ENCODE data around the gene RAB11FIP4. TPM values are rescaled to one million over a fixed set of nuclear protein-coding genes. Genes with fewer than 3 reads are reported as not detected.
A peak's percentile ranks its signal among the peaks of the same experiment; 100 is the strongest.

Gene RAB11FIP4
- total and polyA plus RNA-seq, 2 donors (not counting 1 experiment from before 2014, with no cell fraction given) = 0.16 to 0.66 TPM

DNA sequence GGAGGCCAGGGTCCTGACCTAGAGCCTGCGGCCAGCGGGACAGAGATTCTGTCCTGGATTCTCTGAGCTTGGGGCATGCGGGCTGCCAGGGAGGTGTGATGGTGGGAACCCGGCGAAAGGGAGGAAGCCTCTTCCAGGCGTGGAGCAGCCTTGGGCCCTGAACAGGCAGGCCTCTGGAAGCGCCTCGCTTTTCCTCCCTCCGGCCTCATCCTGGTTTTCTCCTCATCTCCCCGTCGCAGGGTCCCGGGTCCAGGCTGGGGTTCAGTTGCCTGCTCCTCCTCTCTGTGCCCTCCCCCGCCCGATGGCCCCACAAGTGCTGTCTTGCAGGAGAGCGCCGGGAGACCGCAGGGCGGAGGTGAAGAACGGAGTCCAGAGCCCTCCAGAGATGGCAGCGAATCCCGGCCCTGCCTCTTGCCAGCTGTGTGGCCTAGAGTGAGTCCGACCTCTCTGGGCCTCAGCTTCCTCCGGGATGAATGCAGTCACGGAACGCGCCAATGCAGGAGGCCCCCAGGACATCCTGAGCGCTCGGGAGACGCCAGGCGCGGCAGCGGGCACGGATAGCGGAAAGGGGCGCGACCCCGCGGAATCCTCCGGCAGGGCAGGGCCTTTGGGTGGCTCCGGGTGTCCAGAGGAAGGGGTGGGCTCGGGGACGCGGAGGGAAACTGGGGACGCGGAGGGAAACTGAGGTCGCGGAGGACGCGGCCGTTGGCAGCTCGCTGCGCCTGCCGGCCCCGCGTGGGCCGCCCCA lies 553 bp upstream of the RAB11FIP4 start:
- H3K27me3 ChIP-seq (ENCODE audit: control insufficient read depth, insufficient read depth, low read length) = peaks cover 29% of the 10 kb centered on the region
- TF ChIP-seq, protein P1, sequence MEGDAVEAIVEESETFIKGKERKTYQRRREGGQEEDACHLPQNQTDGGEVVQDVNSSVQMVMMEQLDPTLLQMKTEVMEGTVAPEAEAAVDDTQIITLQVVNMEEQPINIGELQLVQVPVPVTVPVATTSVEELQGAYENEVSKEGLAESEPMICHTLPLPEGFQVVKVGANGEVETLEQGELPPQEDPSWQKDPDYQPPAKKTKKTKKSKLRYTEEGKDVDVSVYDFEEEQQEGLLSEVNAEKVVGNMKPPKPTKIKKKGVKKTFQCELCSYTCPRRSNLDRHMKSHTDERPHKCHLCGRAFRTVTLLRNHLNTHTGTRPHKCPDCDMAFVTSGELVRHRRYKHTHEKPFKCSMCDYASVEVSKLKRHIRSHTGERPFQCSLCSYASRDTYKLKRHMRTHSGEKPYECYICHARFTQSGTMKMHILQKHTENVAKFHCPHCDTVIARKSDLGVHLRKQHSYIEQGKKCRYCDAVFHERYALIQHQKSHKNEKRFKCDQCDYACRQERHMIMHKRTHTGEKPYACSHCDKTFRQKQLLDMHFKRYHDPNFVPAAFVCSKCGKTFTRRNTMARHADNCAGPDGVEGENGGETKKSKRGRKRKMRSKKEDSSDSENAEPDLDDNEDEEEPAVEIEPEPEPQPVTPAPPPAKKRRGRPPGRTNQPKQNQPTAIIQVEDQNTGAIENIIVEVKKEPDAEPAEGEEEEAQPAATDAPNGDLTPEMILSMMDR (conservative IDR thresholded peaks at IDR 0.05 in 1 of 2, IDR thresholded peaks at IDR 0.05 in 1 of 2; ENCODE audit: low read depth in 1 of 2, low read length in 2 of 2) = no peak
- peak; percentile 91 for TF ChIP-seq EZH2 (IDR thresholded peaks at IDR 0.05; ENCODE audit: low read length, missing control alignments)
- no peaks in the 10 kb centered on the region for H3K4me1 ChIP-seq (ENCODE audit: control insufficient read depth, extremely low read depth, insufficient read depth, low read length)
- H3K79me2 ChIP-seq (ENCODE audit: control insufficient read depth, insufficient read depth, low read length) = no peaks in the 10 kb centered on the region
- H3K9ac ChIP-seq (ENCODE audit: insufficient read depth, low read length) = no peak overlapping the region
- no peak overlapping the region for H2AFZ ChIP-seq (ENCODE audit: low read length)
- H4K20me1 ChIP-seq (ENCODE audit: control insufficient read depth, extremely low read depth, insufficient read depth, low read length) = peaks cover 2% of the 10 kb centered on the region
- peak overlapping the region in 1 of 4 experiments; percentile 39 for H3K4me3 ChIP-seq (replicated peaks in 1 of 4; ENCODE audit: control extremely low read depth in 1 of 4, insufficient read depth in 1 of 4, low read depth in 3 of 4, low read length in 4 of 4)
- H3K36me3 ChIP-seq (ENCODE audit: control insufficient read depth, insufficient read depth, low read length) = no peaks in the 10 kb centered on the region
- H3K9me3 ChIP-seq (ENCODE audit: control insufficient read depth, insufficient read depth, low read depth, low read length) = no peaks in the 10 kb centered on the region
- DNase-seq (ENCODE audit: low read depth in 2 of 2) = peak in 1 of 2 donors; percentile 2
- H3K27ac ChIP-seq (ENCODE audit: insufficient read depth, low read length) = no peak overlapping the region
- H3K4me2 ChIP-seq (ENCODE audit: extremely low read depth, insufficient read depth, low read length) = peak overlapping the region; percentile 23

DNA sequence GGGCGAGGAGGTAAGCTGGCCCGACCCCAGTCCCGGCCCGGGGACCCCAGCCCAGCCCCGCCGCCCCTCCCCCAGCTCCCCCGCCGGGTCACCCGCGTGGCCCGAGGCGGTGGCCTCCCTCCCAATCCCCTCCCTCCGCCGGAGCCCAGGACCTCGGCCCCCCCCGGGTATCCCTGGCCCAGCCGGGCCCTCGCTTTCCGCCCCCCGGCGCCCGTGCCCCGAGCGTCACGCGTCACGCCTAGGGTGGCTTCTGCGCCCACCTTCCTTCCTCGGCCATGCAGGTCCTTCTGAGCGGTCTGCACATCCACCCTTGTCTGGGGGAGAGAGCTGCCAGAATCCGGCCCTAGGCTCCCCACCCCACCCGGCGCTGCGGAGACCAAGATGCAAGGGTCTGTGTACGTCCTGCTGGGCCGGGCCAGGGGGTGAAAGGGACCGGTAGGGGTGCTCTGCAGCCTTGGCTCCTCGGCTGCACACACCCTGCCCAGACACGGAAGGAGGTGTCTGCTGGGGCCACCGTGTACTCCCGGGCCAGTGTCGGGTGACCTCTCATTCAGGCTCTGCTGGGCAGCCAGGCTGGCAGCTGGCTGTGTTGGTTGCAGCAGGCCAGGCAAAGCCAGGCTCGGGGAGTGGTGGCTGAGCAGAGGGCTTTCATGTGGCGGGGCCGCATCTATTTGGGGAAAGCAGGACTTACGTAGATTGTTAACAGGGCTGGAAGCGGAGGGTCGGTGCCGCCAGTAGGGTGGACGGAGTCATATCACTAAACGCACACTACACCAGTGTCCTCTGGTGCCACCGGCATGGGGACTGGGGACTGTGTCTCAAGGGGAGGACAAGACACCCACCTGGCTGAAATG lies 754 bp downstream of the RAB11FIP4 start:
- Histone ChIP-seq H2AFZ (ENCODE audit: low read length) (no peak overlapping the region), H3K4me3 (replicated peaks in 1 of 4; ENCODE audit: control extremely low read depth in 1 of 4, insufficient read depth in 1 of 4, low read depth in 3 of 4, low read length in 4 of 4) (no peak overlapping the region), H3K27ac (ENCODE audit: insufficient read depth, low read length) (no peak overlapping the region), H3K4me1 (ENCODE audit: control insufficient read depth, extremely low read depth, insufficient read depth, low read length) (no peaks in the 10 kb centered on the region), H3K9me3 (ENCODE audit: control insufficient read depth, insufficient read depth, low read depth, low read length) (no peaks in the 10 kb centered on the region), H4K20me1 (ENCODE audit: control insufficient read depth, extremely low read depth, insufficient read depth, low read length) (peaks cover 2% of the 10 kb centered on the region), H3K9ac (ENCODE audit: insufficient read depth, low read length) (no peak overlapping the region), H3K27me3 (ENCODE audit: control insufficient read depth, insufficient read depth, low read length) (peaks cover 29% of the 10 kb centered on the region), H3K36me3 (ENCODE audit: control insufficient read depth, insufficient read depth, low read length) (no peaks in the 10 kb centered on the region), H3K4me2 (ENCODE audit: extremely low read depth, insufficient read depth, low read length) (no peak overlapping the region), H3K79me2 (ENCODE audit: control insufficient read depth, insufficient read depth, low read length) (no peaks in the 10 kb centered on the region)
- DNase-seq (ENCODE audit: low read depth in 2 of 2) = no peak
- TF ChIP-seq, protein P1 (conservative IDR thresholded peaks at IDR 0.05 in 1 of 2, IDR thresholded peaks at IDR 0.05 in 1 of 2; ENCODE audit: low read depth in 1 of 2, low read length in 2 of 2) = no peak
- TF ChIP-seq EZH2 (IDR thresholded peaks at IDR 0.05; ENCODE audit: low read length, missing control alignments) = peak; percentile 59
